HG03175 (cell line): ENCODE data around the gene GRK7.
A peak's percentile ranks its signal among the peaks of the same experiment; 100 is the strongest.
"Not testable (repeated sequence)": the region's sequence is repeated elsewhere in the genome, so short reads cannot be mapped to it uniquely, and the experiment has no call there.

Source experiments
- ATAC-seq: cut with Tn5 transposase; IDR thresholded peaks from one replicate; pipeline ENCODE4 v1.9.1; 2021; ENCODE audit warnings: mild to moderate bottlenecking, moderate library complexity; ENCODE audit not compliant: unreplicated experiment

GRK7 gene

DNA sequence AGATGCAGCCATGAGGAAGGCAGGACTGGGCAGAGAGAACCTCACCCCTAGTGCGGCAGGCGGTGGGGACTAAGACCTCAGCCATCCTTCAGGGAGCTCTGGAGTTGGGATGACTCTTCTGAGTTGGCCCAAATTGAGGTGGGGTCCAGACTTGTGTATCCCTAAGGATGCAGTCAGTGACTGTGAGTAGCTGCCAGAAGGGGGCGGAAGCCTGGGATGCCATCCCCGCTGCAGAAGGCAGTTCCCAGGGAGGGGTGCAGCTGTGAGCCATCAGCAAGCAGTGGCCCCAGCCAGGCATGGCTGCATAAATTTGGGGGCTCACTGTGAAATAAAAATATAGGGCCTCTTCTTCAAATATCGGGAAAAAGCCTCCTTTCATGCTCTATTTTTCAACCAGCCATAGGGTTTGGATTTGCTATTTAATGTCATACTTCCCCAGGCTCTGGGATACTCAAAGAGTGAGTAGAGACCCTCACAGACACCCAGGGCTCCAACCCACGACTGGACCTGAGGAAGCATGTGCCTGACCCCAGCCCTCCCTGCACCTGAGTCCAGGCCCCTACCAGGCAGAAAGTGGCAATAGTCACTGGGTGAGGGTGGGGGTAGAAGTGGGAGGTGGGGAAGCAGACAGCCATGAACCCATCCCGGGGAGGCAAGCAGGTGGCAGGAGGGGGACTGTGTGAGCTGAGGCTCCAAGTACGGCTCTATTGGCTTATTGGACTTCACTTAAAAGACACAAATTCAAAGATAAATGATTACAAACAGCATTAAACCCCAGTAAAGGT lies 30.5 kb downstream of the GRK7 start:
- no peak for ATAC-seq

DNA sequence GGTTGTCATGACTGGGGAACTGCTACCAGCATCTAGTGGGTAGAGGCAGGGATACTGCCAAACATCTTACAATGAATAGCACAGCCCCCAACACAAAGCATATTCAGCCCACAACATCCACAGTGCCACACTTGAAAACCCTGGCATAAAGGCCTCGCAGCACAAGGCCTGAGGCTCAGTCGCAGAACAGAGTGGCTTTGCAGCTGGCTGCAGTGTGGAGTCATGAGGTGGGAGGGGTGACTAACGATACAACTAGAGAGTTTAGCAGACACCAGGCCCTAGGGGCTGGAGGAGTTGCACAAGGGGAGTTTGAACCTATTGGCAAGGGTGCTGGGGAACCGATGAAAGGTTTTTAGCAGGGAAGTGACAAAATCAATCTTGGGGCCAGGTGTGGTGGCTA lies 32.1 kb downstream of the GRK7 start:
- ATAC-seq: no peak

DNA sequence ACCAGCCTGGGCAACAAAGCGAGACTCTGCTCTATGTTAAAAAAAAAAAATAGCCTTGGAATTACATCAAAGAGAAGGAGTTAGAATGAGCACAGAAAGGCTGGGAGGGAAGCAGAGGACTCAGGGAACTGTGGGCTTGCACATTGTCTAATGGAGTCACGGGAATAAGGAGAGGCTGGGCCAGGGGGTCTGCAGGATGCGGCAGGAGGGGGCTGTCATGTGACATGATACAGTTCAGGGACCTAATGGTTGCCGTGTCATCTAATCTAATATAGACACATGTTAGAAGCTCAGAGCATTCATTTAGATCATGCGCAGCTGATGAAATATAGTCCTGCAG lies 32.5 kb downstream of the GRK7 start:
- no peak for ATAC-seq

DNA sequence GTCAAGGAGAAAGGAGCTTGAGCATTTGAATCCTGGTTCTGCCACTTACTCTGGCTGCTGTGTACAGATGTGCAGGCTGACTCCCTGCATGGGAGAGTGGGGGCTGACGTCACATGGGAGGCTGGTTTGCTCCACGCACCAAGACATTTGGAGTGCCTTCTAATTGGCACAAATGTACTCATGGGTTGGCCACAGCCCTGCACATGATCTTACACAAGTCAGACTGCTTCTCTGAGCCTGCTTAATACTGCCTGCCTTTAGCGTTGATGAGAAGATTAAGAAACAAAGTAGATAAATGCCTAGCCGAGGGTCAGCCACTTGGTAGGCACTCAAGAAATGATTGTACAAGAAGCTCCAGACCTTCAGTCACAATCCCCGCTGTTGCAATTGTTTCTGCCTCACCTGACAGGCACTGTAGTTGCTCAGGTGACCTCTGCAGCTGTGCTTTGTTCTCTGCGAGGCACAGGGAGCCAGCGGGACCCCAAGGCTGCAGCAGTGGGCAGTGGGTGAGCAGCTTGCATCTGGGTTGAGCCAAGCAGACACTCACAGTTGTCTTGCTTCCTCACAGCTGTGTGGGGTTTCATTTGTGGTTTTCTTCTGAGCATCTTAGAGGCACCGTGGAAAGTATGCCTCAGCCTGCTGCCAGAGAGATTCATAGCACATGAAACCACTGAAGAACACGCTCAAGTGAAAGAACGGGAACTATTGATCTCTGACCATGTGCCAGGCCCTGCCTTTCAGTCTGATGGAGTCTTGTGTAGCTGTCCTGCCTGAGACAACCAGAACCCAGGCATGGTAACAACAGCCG lies 33.1 kb downstream of the GRK7 start:
- ATAC-seq: peak; percentile 97

DNA sequence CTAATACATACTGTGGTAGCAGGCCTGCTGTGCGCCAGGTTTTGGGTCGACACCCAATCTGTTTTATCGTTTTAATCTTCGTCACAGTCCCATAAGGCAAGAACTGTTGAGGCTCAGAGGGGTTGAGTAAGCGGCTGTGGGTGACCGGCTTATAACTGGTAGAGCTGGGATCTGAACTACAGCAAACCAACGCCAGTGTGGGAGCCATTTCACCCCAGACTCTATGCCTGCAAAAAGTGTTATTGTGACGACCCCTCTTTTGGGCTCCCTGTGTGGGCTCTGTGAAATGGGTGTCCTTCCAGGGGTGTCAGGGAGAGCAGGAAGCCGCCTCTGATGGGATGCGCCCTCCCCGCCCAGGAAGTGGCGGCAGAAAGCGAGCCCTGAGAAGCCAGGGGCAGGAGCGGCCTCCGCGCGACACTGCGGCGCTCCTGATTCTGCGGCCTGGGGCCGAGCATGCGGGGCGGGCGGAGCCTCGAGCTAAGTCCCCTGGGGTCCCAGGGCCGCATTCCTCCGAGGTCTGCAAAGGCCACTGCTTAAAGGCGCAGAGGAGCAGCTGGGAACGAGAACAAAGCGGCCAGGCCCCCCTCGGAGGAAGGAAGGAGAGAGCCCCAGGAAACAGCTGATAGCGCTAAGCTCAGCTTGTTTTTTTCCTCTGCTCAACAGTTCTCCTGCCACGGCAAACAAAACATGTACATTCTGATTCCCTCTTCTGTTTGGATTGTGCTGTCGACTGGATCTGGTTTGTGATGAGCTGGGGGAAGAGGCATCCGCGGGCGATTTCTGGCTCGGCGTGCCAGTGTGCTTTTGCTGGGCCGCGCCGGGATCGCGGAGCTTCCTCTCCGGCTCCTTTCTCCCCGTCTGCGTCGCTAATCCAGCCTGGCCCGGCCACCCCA lies 33.9 kb downstream of the GRK7 start:
- ATAC-seq: peak; percentile 26

DNA sequence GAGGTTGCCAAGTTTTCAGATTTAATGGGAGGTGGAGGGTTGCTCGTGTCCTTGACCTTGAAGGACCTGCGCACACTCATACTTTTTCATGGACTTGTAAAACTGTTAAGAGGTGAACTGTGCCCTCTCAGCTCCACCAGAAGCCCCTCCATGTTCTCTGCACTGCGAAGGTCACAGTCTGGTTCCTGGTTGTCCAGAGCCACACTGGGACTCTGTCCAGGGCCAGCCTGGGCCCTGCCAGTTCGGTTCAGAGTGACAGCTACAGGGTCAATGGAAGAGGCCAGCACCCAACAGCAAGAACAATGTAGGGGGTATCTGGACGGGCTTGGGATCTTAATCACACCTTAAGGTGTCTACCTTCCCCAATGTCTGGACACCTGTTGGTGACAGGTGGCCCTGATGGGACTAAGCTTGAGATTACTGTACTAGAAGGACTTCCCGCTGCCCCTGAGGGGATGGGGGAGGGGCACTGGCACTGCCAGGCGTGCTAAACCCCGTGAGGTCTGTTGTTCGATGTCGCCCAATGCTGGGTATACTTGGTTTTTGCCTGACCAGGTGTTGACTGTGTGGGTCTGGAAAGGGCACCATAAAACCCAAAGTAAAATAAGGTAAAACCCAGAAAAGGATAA lies 34.7 kb downstream of the GRK7 start:
- ATAC-seq: no peak

DNA sequence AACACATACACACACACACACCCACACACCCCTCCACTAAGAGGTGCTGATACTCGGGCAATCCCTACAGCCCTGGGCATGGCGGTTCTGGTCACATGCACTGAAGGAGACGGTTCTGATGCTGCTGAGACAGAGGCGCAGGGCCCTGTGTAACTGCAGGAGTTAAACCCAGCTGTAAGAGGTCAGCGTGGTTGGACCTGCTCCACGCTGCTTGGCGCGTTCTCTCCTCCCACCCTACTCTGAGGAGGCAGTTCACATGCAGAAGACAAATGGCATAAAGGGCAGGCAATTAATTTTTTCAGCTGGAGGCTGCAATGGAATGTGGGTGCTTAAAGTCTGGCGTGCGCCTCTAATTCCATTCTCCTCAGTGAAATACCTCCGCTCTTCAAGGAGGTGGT lies 35.2 kb downstream of the GRK7 start:
- no peak for ATAC-seq

DNA sequence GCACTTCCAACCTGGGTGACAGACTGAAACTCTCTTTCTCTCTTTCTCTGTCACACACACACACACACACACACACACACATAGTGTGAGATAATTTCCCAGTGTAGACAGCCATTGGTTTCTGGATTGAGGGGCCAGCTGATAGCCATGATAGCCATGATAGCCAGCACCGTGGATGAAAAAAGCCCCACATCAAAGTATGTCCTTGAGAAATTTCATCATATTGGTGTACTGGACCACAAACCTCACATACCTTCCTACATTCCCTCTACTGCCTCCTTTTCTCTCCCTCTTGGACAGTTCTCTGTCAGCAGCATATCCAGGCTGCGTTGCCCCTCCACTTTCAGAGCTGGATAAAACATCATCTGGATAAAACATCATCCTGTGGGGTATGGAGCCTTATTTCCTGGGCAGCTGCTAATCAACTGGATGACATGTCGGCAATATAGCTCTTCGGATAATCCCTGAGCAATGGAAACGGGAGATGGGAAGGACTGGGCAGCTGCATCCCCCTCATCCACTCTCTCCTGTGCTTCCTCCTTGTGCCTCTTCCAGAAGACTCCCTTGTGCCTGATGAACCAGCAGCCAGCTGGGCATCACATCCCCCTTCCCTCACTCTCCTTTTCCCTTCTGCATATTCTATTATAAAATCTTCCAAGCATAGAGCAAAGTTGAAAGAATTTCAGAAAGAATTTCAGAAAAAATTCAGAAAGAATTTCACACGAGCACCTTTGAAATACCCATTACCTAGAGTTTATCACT lies 39.3 kb downstream of the GRK7 start:
- ATAC-seq: no peak

DNA sequence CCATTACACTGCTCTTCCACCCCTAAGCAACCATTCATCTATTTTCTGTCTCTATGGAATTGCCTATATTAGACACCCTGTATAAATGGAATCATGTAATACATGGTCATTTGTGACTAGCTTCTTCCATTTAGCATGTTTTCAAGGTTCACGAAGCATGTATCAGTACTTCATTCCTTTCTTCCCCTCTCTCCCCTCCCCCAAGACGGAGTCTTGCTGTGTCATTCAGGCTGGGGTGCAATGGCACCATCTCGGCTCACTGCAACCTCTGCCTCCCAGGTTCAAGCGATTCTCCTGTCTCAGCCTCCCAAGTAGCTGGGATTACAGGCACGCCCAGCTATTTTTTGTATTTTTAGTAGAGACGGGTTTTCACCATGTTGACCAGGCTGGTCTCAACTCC lies 40.3 kb downstream of the GRK7 start:
- ATAC-seq: not testable (repeated sequence)

DNA sequence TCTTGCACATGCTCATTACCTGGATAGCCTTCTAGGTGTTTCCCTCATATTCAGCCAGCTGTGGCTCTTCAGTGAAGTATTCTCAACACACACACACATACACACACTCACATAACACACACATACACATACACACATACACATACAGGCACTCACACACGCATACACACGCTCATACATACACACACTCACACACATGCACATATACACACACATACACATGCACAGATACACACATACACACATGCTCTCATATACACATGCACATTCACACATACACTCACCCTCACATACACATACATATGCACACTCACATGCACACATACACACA lies 41.2 kb downstream of the GRK7 start:
- no peak for ATAC-seq

DNA sequence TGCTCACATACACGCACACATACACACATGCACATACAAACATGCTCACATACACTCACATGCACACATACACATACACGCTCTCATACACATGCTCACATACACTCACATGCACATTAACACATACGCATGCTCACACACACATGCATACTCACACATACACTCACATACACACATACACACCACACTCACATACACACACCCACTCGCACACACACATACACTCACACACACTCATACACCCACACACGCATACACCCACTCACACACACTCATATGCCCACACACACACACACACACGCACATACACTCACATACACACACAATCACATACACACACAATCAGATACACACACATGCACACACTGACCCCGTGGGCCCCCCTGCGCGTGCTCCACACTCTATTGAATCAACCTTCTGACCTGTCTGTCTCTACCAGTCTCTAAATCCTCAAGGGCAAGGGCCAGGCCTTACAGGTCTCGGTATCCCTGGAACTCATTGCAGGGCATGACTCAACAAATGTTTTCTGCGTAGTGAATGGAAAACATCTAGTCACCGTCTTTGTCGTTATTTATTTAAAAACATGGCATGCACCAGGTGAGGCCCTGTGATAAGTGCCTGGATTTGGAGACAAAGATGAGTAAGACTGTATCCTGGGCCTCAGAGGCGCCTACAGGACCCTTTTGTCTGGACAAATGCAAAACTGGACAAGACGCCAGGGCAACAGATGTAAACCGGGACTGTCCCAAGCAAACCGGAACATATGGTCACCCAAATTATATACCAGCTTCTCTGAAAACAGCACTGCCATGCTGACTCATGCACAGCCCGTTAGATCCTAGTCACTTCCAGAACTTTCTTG lies 41.8 kb downstream of the GRK7 start:
- no peak for ATAC-seq

DNA sequence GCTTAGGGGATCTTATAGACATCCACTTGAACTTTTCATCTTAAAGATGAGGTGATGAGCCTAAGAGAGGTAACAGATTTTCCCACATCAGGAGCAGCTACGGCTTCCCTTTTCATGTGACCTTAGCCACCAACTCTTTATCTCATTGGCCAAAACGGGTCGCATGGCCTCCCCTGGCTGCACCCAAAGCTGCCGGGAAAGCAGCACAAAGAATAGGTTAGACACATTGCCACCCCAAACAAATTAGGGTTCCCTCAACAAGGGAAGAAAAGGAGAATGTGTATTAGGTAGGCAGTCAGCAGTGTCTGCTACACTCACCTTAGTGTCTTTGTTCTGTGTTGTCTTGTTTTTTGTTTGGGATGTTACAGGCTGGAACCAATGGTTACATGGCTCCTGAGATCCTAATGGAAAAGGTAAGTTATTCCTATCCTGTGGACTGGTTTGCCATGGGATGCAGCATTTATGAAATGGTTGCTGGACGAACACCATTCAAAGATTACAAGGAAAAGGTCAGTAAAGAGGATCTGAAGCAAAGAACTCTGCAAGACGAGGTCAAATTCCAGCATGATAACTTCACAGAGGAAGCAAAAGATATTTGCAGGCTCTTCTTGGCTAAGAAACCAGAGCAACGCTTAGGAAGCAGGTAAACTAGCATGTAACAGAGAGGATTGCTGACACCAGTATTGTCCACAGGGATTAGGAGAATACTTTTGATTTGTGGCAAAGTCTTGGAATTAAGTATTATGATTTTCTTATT lies 44.2 kb downstream of the GRK7 start:
- ATAC-seq: no peak

DNA sequence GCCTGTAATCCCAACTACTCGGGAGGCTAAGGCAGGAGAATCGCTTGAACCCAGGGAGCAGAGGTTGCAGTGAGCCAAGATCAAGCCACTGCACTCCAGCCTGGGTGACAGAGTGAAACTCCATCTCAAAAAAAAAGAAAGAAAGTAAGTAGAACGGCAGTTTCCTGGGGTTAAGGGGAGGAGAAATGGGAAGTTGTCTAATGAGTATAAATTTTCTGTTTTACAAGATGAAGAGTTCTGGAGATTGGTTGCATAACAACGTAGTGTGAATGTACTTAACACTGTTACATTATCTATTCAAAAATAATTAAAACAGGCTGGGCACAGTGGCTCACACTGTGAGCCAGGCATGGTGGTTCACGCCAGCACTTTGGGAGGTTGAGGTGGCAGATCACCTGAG lies 45.4 kb downstream of the GRK7 start:
- no peak for ATAC-seq

DNA sequence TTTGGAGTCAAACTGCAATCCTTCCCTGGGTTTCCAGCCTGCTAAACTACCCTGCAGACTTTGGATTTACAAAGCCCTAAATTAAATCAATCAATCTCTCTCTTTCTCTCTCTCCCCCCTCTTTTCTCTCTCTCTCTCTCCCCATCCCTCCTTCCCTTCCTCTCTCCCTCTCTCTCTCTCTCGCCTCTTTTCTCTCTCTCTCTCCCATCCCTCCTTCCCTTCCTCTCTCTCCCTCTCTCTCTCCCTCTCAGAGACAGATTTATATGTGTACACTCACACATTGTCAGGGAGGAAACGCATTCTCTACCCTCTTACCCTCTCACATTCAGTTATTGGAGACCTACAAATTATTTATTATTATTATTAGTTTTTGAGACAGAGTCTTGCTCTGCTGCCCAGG lies 47.0 kb downstream of the GRK7 start:
- ATAC-seq: no peak

DNA sequence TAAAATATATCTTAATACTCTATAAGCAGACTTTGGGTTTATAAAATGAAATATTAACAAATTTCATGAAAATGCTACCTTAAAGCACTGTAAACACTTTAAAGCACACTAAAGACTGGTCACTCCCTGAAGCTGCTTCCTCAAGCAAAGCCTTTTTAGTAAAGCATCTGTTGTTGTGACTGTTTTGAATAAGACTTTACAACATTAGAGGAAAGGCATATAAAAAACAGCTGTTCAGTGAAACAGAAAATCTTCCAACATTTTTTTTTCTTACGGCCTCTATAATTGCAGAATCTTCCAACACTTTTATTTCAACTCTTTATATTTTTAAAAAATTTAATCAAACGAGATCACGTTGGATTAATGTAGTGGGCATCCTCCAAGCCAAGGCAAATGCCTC lies 48.1 kb downstream of the GRK7 start:
- ATAC-seq: no peak

DNA sequence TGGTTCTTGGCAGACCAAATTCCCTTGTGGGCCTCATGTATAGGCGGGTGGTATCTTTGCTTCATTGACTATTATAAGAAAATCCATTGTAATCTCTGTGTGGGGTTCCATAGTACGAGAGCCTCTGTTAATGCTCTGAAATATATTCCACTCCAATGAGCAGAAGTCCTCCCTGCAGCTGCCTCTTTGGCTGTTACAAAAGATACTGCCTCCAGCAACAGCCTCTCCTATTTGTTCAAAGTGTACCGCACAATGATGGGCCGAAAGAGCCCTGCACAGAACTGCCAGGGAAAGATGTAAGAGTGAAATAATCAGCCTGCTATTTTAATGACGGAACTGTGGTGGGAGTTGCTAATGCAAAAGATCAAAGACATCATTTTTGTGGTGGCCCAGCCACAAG lies 48.9 kb downstream of the GRK7 start:
- ATAC-seq: no peak

DNA sequence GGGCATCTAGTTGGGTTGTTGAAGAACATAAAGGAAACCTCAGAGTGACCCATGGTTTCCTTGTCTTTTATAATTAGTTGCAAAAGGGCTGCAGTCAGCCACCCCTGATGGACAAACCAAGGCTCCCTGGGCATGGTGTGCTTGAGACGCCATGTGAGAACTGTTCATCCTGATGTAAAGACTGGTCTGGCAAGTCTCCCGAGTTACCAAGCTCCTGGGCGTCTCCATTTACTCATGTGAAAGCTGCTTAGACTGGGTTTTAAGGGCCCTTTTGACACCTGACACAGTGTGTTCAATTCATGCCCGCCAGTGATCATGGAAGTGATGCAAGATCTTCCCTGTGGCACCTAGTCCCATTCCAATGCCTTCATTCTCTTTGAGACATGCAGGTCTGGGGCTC lies 49.4 kb downstream of the GRK7 start:
- no peak for ATAC-seq
